ENCODE results near the gene VWA2. TPM values are rescaled to one million over a fixed set of nuclear protein-coding genes. Genes with fewer than 3 reads are reported as not detected.
"Not testable (repeated sequence)": the region's sequence is repeated elsewhere in the genome, so short reads cannot be mapped to it uniquely, and the experiment has no call there.

VWA2 gene
- total RNA-seq, 1 donor from 2014 or later, result not detected

DNA sequence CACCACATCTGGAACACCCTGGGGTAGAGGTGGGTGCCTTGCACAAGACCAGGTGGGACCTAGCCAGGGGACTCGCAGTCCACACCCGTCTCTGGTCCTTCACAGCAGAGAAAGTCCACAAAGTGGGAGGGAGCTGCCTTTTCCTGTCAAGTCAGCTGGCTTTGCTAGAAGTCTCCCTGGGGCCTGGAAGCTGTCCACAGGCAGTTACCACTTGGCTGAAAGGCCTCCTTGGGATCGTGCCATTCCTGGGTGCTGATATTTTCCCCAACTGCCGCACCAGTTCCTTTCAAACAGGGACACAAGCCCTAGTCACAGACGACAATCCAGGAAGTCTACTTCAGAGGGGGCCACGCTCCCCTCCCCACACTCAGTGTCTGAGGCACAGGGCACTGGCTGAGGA is 89.8 kb downstream of the VWA2 start:
- H3K4me1 ChIP-seq, result peaks cover 49% of the 10 kb centered on the region
- no peak overlapping the region for H3K4me3 ChIP-seq
- H3K27me3 ChIP-seq (ENCODE audit: low read depth), result no peaks in the 10 kb centered on the region
- H3K36me3 ChIP-seq, result no peaks in the 10 kb centered on the region
- no peaks in the 10 kb centered on the region for H3K9me3 ChIP-seq (replicated peaks)
- DNase-seq, result peak; percentile 71
- TF ChIP-seq CTCF (IDR thresholded peaks at IDR 0.05; ENCODE audit: borderline replicate concordance), result no peak
- H3K27ac ChIP-seq (replicated peaks), result peak overlapping the region; percentile 60
- intact Hi-C loops (cut with micrococcal nuclease), result no loop called here

DNA sequence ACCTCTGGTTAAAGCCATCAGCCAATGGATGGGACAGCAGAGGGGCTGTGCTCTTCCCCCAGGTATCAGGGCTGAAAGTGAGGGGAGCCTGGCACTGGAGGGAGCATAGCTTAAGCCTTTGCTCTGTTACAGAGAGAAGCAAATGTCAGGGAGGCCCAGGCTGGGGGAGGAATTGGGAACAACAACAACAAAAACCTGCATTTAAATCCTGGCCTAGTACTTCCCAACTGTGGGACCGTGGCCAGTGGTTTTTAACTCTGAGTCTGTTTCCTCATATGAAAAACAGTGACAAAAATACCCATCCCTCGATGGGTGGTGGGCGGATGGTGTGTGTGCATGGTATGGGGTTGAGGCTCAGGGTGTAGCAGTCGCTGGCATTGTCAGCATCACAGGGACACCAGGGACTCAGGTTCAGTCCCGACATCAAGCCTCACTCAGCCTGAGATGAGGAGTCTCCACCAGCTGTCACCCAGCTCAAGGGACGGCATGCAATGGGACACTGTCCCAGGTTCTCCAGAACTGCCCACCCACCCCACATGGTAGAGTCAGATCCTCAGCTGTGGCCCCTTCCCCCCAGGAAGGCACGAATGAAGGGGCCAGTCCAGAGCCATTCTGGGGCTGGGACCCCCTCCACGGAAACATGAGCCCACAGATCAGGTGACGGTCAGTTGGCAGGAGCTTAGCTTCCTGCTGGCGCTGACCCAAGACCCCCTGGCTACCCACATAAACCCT is 90.7 kb downstream of the VWA2 start:
- Histone ChIP-seq H3K27ac (replicated peaks) (peak overlapping the region; percentile 60), H3K4me1 (peaks cover 55% of the 10 kb centered on the region), H3K4me3 (no peak overlapping the region), H3K27me3 (ENCODE audit: low read depth) (peaks cover 3% of the 10 kb centered on the region), H3K9me3 (replicated peaks) (no peaks in the 10 kb centered on the region), H3K36me3 (no peaks in the 10 kb centered on the region)
- no peak for DNase-seq
- intact Hi-C loops (cut with micrococcal nuclease), result no loop called here
- TF ChIP-seq CTCF (IDR thresholded peaks at IDR 0.05; ENCODE audit: borderline replicate concordance), result no peak

DNA sequence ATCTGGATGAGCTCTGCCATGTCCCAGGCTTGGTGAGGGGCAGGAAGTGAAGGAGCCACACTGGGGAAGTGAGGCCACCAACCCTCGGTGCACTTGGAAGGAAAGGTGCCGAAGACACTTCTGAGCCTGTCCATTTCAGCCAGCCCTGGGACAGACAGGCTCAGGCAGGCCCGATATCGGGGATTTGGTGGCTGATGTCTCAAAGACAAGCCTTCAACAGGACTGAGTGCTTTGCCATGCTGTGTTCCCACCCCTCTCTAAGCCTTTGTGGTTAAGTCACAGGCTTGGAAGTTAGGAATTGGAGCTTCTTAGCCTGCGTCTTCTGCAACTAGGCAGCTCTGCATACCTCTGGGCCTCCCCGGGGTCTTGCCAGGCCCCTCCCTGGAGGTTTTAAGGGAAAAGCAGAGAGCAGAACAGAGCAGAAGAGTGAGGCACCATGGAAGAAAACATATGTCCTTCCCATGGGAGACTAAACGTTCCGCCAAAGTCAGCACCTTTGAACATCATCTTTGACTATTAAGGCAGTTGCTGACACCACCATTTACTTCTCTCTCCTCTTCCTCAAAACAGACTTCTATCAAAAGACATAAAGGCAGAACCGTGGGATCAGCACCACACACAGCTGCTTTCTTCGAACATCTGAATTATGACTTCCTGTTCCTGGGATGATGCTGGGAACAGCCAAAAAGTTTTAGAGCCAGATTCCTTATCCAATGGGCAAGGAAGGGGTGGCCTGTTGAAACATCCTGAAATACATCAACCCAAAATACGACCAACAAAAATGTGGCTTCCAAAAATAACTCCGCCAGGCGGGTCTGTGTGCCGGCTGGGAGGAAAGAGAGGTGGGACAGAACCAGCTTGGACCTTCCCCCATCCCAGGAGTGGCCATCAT is 93.5 kb downstream of the VWA2 start:
- intact Hi-C loops (cut with micrococcal nuclease), result no loop called here
- no peaks in the 10 kb centered on the region for H3K36me3 ChIP-seq
- peaks cover 3% of the 10 kb centered on the region for H3K27me3 ChIP-seq (ENCODE audit: low read depth)
- no peak overlapping the region for H3K4me3 ChIP-seq
- no peak for DNase-seq
- peaks cover 52% of the 10 kb centered on the region for H3K4me1 ChIP-seq
- no peaks in the 10 kb centered on the region for H3K9me3 ChIP-seq (replicated peaks)
- no peak for TF ChIP-seq CTCF (IDR thresholded peaks at IDR 0.05; ENCODE audit: borderline replicate concordance)
- H3K27ac ChIP-seq (replicated peaks), result peak overlapping the region; percentile 69

DNA sequence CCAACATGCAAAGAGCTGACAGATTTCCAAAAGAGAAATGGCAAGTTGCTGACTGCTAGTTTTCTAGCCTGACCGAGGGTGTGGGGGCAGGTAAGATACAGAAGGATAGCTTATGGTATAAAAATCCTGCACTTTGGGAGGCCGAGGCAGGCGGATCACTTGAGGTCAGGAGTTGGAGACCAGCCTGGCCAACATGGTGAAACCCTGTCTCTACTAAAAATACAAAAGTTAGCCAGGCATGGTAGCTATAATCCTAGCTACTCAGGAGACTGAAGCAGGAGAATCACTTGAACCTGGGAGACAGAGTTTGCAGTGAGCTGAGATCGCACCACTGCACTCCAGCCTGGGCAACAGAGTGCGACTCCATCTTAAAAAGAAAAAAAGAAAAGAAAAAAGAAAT is 94.4 kb downstream of the VWA2 start:
- H3K36me3 ChIP-seq; H3K4me3 ChIP-seq; intact Hi-C loops (cut with micrococcal nuclease); H3K27me3 ChIP-seq (ENCODE audit: low read depth); DNase-seq; H3K9me3 ChIP-seq (replicated peaks): not testable (repeated sequence)
- Histone ChIP-seq H3K4me1 (peaks cover 43% of the 10 kb centered on the region), H3K27ac (replicated peaks) (peak overlapping the region; percentile 69)

DNA sequence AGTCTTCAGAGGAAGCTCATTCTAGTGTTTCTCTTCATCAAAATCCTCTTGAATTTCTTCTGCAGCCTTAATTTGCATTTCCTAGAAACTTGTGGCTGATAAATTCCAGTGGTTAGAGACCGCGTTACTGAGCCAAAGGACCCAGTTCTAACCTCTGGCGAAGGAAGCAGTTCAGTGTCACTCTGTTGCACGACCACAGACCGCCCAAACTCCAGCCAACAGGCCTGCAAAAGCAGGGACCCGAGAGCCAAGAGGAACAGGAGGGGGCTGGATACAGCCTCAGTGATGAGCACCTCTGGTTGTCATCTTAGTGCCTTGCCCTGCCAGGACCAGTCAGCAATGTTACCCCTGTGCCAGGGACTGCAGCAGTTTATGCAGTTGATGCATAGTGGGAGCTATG is 95.2 kb downstream of the VWA2 start:
- TF ChIP-seq CTCF (IDR thresholded peaks at IDR 0.05; ENCODE audit: borderline replicate concordance), result no peak
- Histone ChIP-seq H3K36me3 (peaks cover 3% of the 10 kb centered on the region), H3K27me3 (ENCODE audit: low read depth) (peaks cover 8% of the 10 kb centered on the region), H3K4me3 (no peak overlapping the region), H3K9me3 (replicated peaks) (no peaks in the 10 kb centered on the region), H3K4me1 (peaks cover 34% of the 10 kb centered on the region), H3K27ac (replicated peaks) (no peak overlapping the region)
- intact Hi-C loops (cut with micrococcal nuclease), result no loop called here
- no peak for DNase-seq

DNA sequence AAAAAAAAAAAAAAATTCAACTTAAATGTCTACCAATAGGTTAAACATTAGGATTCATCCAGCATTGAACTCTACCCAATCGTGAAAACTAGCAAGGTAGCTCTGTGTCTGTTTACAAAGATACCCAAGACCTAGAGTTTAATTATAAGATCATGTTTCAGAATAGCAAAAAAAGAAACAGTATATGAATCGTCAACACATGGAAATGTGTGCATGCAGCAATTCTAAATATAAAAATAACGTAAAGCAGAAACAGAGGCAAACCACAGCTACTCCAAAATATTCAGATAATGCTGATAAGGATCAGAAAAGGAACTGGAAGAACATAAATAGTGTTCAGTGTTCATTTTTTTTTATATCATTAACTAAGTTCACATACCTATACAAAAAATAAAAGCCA is 96.6 kb downstream of the VWA2 start:
- Histone ChIP-seq H3K36me3 (peaks cover 3% of the 10 kb centered on the region), H3K27me3 (ENCODE audit: low read depth) (peaks cover 8% of the 10 kb centered on the region), H3K27ac (replicated peaks) (no peak overlapping the region), H3K4me3 (no peak overlapping the region), H3K9me3 (replicated peaks) (no peaks in the 10 kb centered on the region), H3K4me1 (peaks cover 28% of the 10 kb centered on the region)
- no peak for DNase-seq
- no peak for TF ChIP-seq CTCF (IDR thresholded peaks at IDR 0.05; ENCODE audit: borderline replicate concordance)
- intact Hi-C loops (cut with micrococcal nuclease), result no loop called here

Data from left ventricle myocardium inferior (tissue), 1 donor.